Sigmoid colon (tissue), 7 donors: ENCODE results near the gene SBF2. TPM values are rescaled to one million over a fixed set of nuclear protein-coding genes. Genes with fewer than 3 reads are reported as not detected.
"Not testable (repeated sequence)": the region's sequence is repeated elsewhere in the genome, so short reads cannot be mapped to it uniquely, and the experiment has no call there.

Experiments used
- DNase-seq: peaks from one replicate; pipeline ENCODE4 v3.0.0-alpha.2; 2019
- H3K27ac ChIP-seq, 4 donors: fragments of 200-600 bp; sonication (generic); one replicate each; pipeline ENCODE4 v1.5.1; 2016 to 2019; ENCODE audit warnings: mild to moderate bottlenecking in 1 of 4
- H3K27me3 ChIP-seq, 3 donors: fragments of 200-600 bp; sonication (generic); one replicate each; pipeline ENCODE4 v1.5.1; 2019; ENCODE audit warnings: mild to moderate bottlenecking in 1 of 3
- H3K36me3 ChIP-seq, 4 donors: fragments of 200-600 bp; sonication (generic); one replicate each; pipeline ENCODE4 v1.5.1; 2016 to 2019
- H3K4me1 ChIP-seq, 4 donors: fragments of 200-600 bp; sonication (generic); one replicate each; pipeline ENCODE4 v1.5.1; 2017 to 2019
- H3K4me3 ChIP-seq, 4 donors: fragments of 200-600 bp; sonication (generic); one replicate each; pipeline ENCODE4 v1.5.1; 2017 to 2019; ENCODE audit warnings: mild to moderate bottlenecking in 2 of 4, moderate library complexity in 1 of 4
- H3K9me3 ChIP-seq, 4 donors: fragments of 200-600 bp in 3 of 4; sonication (generic) in 3 of 4; one replicate each; pipeline versions ENCODE4 v1.5.1 to v1.6.1; 2013 to 2019
- EP300 ChIP-seq, 4 donors: sonication (generic); formaldehyde crosslinking; IDR thresholded peaks; one replicate each; pipeline ENCODE4 v1.6.1; 2017; ENCODE audit warnings: antibody characterized with exemption in 4 of 4
- POLR2A ChIP-seq, 2 donors: fragments of 450-650 bp; IDR thresholded peaks; one replicate each; pipeline ENCODE4 v1.6.1; 2016; ENCODE audit warnings: antibody characterized with exemption in 2 of 2, mild to moderate bottlenecking in 2 of 2, moderate library complexity in 2 of 2
- POLR2AphosphoS5 ChIP-seq, 4 donors: sonication (generic); formaldehyde crosslinking; IDR thresholded peaks; one replicate each; pipeline ENCODE4 v1.6.1; 2017; ENCODE audit warnings: antibody characterized with exemption in 4 of 4
- WGBS, 2 donors: extraction: QIAGEN DNeasy Blood & Tissue Kit; methylation state at CpG; one replicate each; pipeline ENCODE4 v1.1.7; 2013; 5-methylcytosine and 5-hydroxymethylcytosine counted together
- intact Hi-C: fragments of 100-400 bp; cut with DNase I; formaldehyde crosslinking; loops from one replicate; pipeline ENCODE4 v1.15.1; 2023
- polyA plus RNA-seq, 3 donors: library from polyadenylated mRNA; stranded (reverse); fragments of 200-250 nt; gene quantifications; one replicate each; pipeline ENCODE4 v1.2.3, GENCODE V29; 2013
- total RNA-seq, 4 donors: library from RNA; depleted of rRNA; stranded (reverse); fragments of >200 nt; gene quantifications; one replicate each; pipeline ENCODE4 v1.1.0, GENCODE V29; 2016
- TF ChIP-seq, protein P1 (sequence below), 4 experiments: fragments of 450-650 bp in 3 of 4; fragments of 200-600 bp in 1 of 4; IDR thresholded peaks; one replicate each; pipeline ENCODE4 v1.5.1; 2016 to 2019; ENCODE audit warnings: antibody characterized with exemption in 4 of 4, mild to moderate bottlenecking in 3 of 4, moderate library complexity in 2 of 4
- donor health status: healthy with polysubstance abuse.
- donor health status: Bipolar disorder and iron deficiency.
- donor health status: healthy.

Gene SBF2
- total and polyA plus RNA-seq, 7 donors: 9.5 to 67.5 (median 47.1) TPM

- intact Hi-C loops: no loop called here
- TF ChIP-seq POLR2A (IDR thresholded peaks at IDR 0.05) (no peak), EP300 (IDR thresholded peaks at IDR 0.05) (no peak), POLR2AphosphoS5 (IDR thresholded peaks at IDR 0.05) (no peak)
- H3K36me3 ChIP-seq: no peaks in the 10 kb centered on the region
- 61 to 71% methylated on average over 3 of the region's 3 CpGs for WGBS, 2 donors
- no peaks in the 10 kb centered on the region for H3K27me3 ChIP-seq
- no peaks in the 10 kb centered on the region for H3K9me3 ChIP-seq
- no peak overlapping the region for H3K4me3 ChIP-seq
- no peak for DNase-seq
- H3K4me1 ChIP-seq: peaks cover 0 to 14% (median 3%) of the 10 kb centered on the region in 4 donors
- H3K27ac ChIP-seq: no peak overlapping the region
Observed at GRCh38 chr11:10255388-10256125, 38.5 kb downstream of the SBF2 start.

DNA sequence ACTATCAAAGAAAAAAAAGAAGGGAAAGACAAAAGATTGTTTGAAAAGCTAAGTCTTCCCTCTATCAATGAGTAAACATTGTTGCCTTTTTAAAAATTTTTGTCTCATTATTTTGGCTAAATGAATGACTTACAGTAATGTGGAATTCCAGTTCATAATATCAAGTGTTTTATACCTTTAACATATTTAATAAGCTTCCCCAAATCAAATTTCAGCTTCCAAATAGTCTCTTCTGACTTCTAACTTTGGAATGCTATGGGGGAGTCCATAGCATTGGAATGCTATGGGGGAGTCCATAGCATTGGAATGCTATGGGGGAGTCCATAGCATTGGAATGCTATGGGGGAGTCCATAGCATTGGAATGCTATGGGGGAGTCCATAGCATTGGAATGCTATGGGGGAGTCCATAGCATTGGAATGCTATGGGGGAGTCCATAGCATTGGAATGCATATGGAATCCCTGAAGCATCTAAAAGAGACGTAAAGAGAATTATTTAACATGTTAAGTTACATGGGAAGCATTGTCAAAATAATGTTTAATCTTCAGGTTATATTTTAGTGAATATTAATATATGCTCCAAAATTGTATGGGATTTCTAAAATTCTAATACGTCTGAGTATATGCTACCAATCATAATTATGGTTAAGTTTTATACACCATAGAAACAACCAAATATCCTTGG, 44.4 kb downstream of the SBF2 start:
- H3K36me3 ChIP-seq, H3K27me3 ChIP-seq, H3K9me3 ChIP-seq, DNase-seq, H3K27ac ChIP-seq, intact Hi-C loops, H3K4me3 ChIP-seq, H3K4me1 ChIP-seq: not testable (repeated sequence)
- 96% methylated on average over 2 of the region's 2 CpGs for WGBS, 2 donors

GRCh38 chr11:10247011-10247410, 47.0 kb downstream of the SBF2 start:
- H3K4me1 ChIP-seq: peaks cover 0 to 8% (median 7%) of the 10 kb centered on the region in 4 donors
- H3K4me3 ChIP-seq: no peak overlapping the region
- DNase-seq: no peak
- no peaks in the 10 kb centered on the region for H3K9me3 ChIP-seq
- intact Hi-C loops: no loop called here
- WGBS, 2 donors: 80 to 91% methylated on average over 2 of the region's 2 CpGs
- H3K36me3 ChIP-seq: no peaks in the 10 kb centered on the region
- no peaks in the 10 kb centered on the region for H3K27me3 ChIP-seq
- TF ChIP-seq POLR2A (IDR thresholded peaks at IDR 0.05) (no peak), EP300 (IDR thresholded peaks at IDR 0.05) (no peak), POLR2AphosphoS5 (IDR thresholded peaks at IDR 0.05) (no peak)
- TF ChIP-seq, protein P1, sequence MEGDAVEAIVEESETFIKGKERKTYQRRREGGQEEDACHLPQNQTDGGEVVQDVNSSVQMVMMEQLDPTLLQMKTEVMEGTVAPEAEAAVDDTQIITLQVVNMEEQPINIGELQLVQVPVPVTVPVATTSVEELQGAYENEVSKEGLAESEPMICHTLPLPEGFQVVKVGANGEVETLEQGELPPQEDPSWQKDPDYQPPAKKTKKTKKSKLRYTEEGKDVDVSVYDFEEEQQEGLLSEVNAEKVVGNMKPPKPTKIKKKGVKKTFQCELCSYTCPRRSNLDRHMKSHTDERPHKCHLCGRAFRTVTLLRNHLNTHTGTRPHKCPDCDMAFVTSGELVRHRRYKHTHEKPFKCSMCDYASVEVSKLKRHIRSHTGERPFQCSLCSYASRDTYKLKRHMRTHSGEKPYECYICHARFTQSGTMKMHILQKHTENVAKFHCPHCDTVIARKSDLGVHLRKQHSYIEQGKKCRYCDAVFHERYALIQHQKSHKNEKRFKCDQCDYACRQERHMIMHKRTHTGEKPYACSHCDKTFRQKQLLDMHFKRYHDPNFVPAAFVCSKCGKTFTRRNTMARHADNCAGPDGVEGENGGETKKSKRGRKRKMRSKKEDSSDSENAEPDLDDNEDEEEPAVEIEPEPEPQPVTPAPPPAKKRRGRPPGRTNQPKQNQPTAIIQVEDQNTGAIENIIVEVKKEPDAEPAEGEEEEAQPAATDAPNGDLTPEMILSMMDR (IDR thresholded peaks at IDR 0.05): no peak
- no peak overlapping the region for H3K27ac ChIP-seq

- intact Hi-C loops: no loop called here
- WGBS, 2 donors: 86 to 89% methylated on average over 2 of the region's 2 CpGs
- no peaks in the 10 kb centered on the region for H3K36me3 ChIP-seq
- no peak overlapping the region for H3K27ac ChIP-seq
- no peaks in the 10 kb centered on the region for H3K9me3 ChIP-seq
- TF ChIP-seq EP300 (IDR thresholded peaks at IDR 0.05): no peak
- no peaks in the 10 kb centered on the region for H3K27me3 ChIP-seq
- no peak for DNase-seq
- H3K4me1 ChIP-seq: peaks cover 0 to 8% (median 7%) of the 10 kb centered on the region in 4 donors
- no peak overlapping the region for H3K4me3 ChIP-seq
Observed at GRCh38 chr11:10243896-10244575, 50.0 kb downstream of the SBF2 start.

DNA sequence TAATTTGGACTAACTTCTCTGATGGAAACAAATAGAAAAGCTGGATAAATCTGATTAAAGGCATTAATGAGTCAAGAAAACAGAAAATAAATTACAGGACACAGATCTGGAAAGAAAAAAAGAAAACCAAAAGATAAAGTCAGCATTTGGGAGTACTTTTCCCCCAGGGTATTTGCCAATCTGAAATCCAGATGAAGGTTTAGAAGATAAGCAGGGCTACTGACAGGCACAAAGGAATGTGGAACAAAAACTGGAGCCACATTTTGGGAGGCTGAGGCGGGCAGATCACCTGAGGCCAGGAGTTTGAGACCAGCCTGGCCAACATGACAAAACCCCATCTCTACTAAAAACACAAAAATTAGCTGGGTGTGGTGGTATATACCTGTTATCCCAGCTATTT, 57.2 kb downstream of the SBF2 start:
- no peak for DNase-seq
- Histone ChIP-seq H3K36me3 (no peaks in the 10 kb centered on the region), H3K9me3 (no peaks in the 10 kb centered on the region), H3K4me3 (no peak overlapping the region), H3K27ac (no peak overlapping the region), H3K27me3 (no peaks in the 10 kb centered on the region), H3K4me1 (peaks cover 0 to 8% (median 2%) of the 10 kb centered on the region in 4 donors)
- TF ChIP-seq EP300 (IDR thresholded peaks at IDR 0.05): no peak
- TF ChIP-seq, protein P1 (IDR thresholded peaks at IDR 0.05): no peak
- no peak for TF ChIP-seq POLR2AphosphoS5 (IDR thresholded peaks at IDR 0.05)
- no peak for TF ChIP-seq POLR2A (IDR thresholded peaks at IDR 0.05)
- 92 to 95% methylated on average over 1 of the region's 1 CpG for WGBS, 2 donors
- intact Hi-C loops: no loop called here

DNA sequence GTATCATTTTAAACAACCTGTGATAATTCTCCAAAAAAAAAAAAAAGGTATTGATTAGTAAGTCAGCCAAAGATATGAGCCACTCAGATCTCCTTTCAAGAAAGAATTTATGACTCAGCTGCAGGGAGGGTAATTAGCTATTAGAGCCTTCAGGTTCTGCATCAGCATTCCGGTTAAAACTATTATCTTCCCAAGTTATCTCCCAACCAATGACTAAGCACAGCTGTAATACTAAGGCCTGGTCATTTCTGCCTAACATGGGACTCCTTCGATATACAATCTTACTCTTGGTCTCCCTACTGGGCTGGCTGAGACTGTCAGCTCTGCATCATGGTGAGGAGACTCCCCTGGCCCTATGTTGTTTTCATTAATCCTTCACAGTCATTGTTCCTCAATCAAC, 60.4 kb downstream of the SBF2 start:
- TF ChIP-seq POLR2A (IDR thresholded peaks at IDR 0.05) (no peak), EP300 (IDR thresholded peaks at IDR 0.05) (no peak), POLR2AphosphoS5 (IDR thresholded peaks at IDR 0.05) (no peak)
- TF ChIP-seq, protein P1 (IDR thresholded peaks at IDR 0.05): no peak
- Histone ChIP-seq H3K27me3 (no peaks in the 10 kb centered on the region), H3K4me3 (no peak overlapping the region), H3K36me3 (no peaks in the 10 kb centered on the region), H3K4me1 (peaks cover 0 to 8% (median 2%) of the 10 kb centered on the region in 4 donors), H3K27ac (no peak overlapping the region), H3K9me3 (no peaks in the 10 kb centered on the region)
- no peak for DNase-seq
- intact Hi-C loops: no loop called here
- WGBS, 2 donors: 92 to 94% methylated on average over 2 of the region's 2 CpGs
